HL-60/S4 (cell line): ENCODE results near the gene ALPI.
"Not testable (repeated sequence)": the region's sequence is repeated elsewhere in the genome, so short reads cannot be mapped to it uniquely, and the experiment has no call there.

Experiments used
- in situ Hi-C: fragments of 300-500 bp; cut with MboI; formaldehyde crosslinking; loops from 2 replicates; pipeline ENCODE4 v1.14.3; 2022; ENCODE audit warnings: low sequenced_read_pairs

ALPI gene

GRCh38 chr2:232455426-232456255 lies at the start of gene ALPI:
ALPI (plus strand) TSS chr2:232456153; CDS start chr2:232456200, 47 bp downstream.
- in situ Hi-C loops = no loop called here

GRCh38 chr2:232406556-232407310 lies 49.2 kb upstream of the ALPI start, which contains the start of gene ALPG:
ALPG (plus strand) TSS chr2:232406844; CDS start chr2:232406895, 51 bp downstream.
- in situ Hi-C loops = no loop called here

GRCh38 chr2:232407428-232408150 lies 48.4 kb upstream of the ALPI start:
- in situ Hi-C loops = not testable (repeated sequence)

GRCh38 chr2:232408269-232408668 lies 47.7 kb upstream of the ALPI start:
- in situ Hi-C loops = not testable (repeated sequence)

- in situ Hi-C loops = not testable (repeated sequence)
Observed at GRCh38 chr2:232409617-232410016, 46.3 kb upstream of the ALPI start.

- in situ Hi-C loops = no loop called here
Observed at GRCh38 chr2:232410238-232410900, 45.6 kb upstream of the ALPI start.

GRCh38 chr2:232411901-232412629 lies 43.9 kb upstream of the ALPI start:
- in situ Hi-C loops = no loop called here

GRCh38 chr2:232412986-232413385 lies 43.0 kb upstream of the ALPI start:
- in situ Hi-C loops = no loop called here

GRCh38 chr2:232415138-232415690 lies 40.7 kb upstream of the ALPI start:
- in situ Hi-C loops = no loop called here

- in situ Hi-C loops = no loop called here
Observed at GRCh38 chr2:232415736-232416520, 40.0 kb upstream of the ALPI start.

- in situ Hi-C loops = no loop called here
Observed at GRCh38 chr2:232416521-232417470, 39.2 kb upstream of the ALPI start.

- in situ Hi-C loops = no loop called here
Observed at GRCh38 chr2:232417489-232417888, 38.5 kb upstream of the ALPI start.

GRCh38 chr2:232418056-232418455 lies 37.9 kb upstream of the ALPI start:
- in situ Hi-C loops = no loop called here

- in situ Hi-C loops = no loop called here
Observed at GRCh38 chr2:232418466-232419244, 37.3 kb upstream of the ALPI start.

- in situ Hi-C loops = no loop called here
Observed at GRCh38 chr2:232419245-232420072, 36.5 kb upstream of the ALPI start.

- in situ Hi-C loops = no loop called here
Observed at GRCh38 chr2:232420073-232420454, 35.9 kb upstream of the ALPI start.
